GM18867 (cell line): Measurements from ENCODE around the gene SLC25A24.
"Not testable (repeated sequence)": the region's sequence is repeated elsewhere in the genome, so short reads cannot be mapped to it uniquely, and the experiment has no call there.

Experiments
- ATAC-seq: cut with Tn5 transposase; IDR thresholded peaks from one replicate; pipeline ENCODE4 v1.9.1; 2021; ENCODE audit warnings: mild to moderate bottlenecking, moderate library complexity; ENCODE audit not compliant: unreplicated experiment

SLC25A24 gene

GRCh38 chr1:108140936-108141335, 59.2 kb downstream of the SLC25A24 start:
- no peak for ATAC-seq

DNA sequence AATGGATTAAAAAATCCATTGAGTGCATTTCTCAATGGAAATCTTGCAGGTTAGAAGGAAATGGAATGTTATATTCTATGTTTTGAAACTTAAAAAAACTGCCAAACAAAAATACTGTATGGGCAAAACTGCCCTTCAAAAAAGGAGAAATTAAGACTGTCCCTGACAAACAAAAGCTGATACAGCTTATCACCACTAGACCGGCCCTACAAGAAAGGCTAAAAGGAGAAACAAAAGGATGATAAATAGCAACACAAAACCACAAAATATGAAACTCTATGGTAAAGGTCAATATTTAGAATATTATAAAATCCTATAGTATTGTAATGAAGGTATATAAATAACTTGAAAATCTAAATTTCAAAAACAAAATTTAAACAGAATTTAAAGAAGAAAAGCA, 60.0 kb downstream of the SLC25A24 start:
- no peak for ATAC-seq

DNA sequence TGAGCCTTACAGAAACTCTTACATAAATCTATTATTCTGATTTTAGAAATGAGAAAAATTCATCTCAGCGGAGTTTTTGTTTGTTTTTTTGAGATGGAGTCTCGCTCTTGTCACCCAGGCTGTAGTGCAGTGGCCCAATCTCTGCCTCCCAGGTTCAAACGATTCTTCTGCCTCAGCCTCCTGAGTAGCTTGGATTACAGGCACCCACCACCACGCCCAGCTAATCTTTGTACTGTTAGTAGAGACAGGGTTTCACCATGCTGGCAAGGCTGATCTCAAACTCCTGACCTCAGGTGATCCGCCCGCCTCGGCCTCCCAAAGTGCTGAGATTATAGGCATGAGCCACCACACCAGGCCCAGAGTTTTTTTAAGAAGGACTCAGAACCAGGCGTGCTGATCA, 60.6 kb downstream of the SLC25A24 start:
- not testable (repeated sequence) for ATAC-seq

GRCh38 chr1:108133148-108133547, 67.0 kb downstream of the SLC25A24 start:
- not testable (repeated sequence) for ATAC-seq

GRCh38 chr1:108132367-108132766, 67.8 kb downstream of the SLC25A24 start:
- not testable (repeated sequence) for ATAC-seq

GRCh38 chr1:108131281-108131680, 68.9 kb downstream of the SLC25A24 start:
- not testable (repeated sequence) for ATAC-seq

GRCh38 chr1:108130794-108131193, 69.3 kb downstream of the SLC25A24 start:
- no peak for ATAC-seq

GRCh38 chr1:108129999-108130398, 70.1 kb downstream of the SLC25A24 start:
- no peak for ATAC-seq

GRCh38 chr1:108125312-108126138, 74.6 kb downstream of the SLC25A24 start:
- ATAC-seq, result peak; percentile 98

- ATAC-seq, result no peak
These were observed 75.4 kb downstream of the SLC25A24 start for GRCh38 chr1:108124622-108125311.

GRCh38 chr1:108124023-108124422, 76.1 kb downstream of the SLC25A24 start:
- no peak for ATAC-seq

- no peak for ATAC-seq
These were observed 78.6 kb downstream of the SLC25A24 start for GRCh38 chr1:108121358-108122143.

DNA sequence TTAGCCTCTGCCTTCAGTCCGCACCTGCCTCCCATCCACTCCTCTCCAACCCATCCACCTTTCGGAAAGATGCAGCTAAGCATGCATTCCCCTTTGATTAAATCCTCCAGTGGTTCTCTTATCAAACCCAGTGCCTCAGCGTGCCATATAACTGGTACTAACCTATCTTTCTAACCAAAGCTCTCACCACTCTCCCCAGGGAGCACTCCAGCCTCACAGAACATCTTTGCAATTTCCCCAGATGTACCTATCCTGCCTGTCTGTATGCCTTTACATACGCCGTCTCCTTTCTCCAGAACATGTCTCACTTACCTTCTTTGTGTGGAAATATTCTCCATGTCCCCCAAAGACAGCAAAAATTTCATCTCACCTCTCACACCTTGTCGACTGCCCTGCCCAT, 80.0 kb downstream of the SLC25A24 start:
- ATAC-seq, result no peak

GRCh38 chr1:108119500-108119899, 80.6 kb downstream of the SLC25A24 start:
- no peak for ATAC-seq

GRCh38 chr1:108117945-108118902, 81.9 kb downstream of the SLC25A24 start:
- ATAC-seq, result no peak

DNA sequence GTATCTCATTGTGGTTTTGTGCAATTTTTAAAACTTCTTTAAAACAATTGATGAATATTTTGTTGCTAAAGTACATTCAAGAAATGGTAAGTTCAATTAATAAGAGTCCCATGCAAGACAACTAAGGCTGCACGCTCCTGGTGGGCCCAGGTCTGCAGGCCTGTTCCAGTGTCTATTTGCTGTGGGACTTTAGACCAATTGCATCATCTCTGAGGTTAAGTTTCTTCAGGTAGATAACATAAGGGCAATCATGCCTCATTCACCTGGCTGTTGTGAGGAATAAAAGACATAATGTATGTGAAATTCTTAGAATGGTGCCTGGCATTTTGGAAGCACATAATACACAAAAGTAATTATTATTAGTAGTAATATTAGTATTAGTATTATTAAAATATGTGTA, 82.9 kb downstream of the SLC25A24 start:
- no peak for ATAC-seq

DNA sequence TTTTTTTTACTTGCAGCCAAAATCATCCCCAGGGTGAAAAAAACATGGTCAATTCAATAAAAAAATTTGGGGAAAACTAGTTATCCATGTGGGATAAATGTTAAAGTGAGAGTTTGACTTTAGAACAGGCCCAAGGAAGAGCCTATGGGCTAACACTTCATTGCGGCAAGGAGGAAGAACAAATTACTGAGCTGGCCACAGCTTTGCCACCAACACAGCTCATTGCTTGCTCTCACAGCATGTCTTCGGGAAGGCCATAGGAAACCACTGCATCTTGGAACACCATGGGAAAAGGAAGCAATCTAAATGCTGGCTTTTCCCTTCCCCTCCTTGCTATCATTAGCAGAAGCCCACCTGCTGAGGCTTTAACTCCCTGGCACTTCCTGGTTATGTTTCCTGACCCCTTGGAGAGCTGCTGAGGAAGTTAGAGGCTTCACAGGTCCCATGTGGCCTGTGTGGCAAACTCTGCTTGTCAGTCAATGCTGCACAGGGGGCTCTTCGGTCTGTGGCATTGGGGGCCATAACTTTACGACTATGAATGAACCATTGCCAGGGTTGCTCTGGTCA, 86.0 kb downstream of the SLC25A24 start:
- no peak for ATAC-seq

GRCh38 chr1:108113496-108113895, 86.6 kb downstream of the SLC25A24 start:
- no peak for ATAC-seq

- no peak for ATAC-seq
These were observed 90.7 kb downstream of the SLC25A24 start for GRCh38 chr1:108109295-108109973.
